HepG2 (cell line): ENCODE data around the gene VTI1B. TPM values are rescaled to one million over a fixed set of nuclear protein-coding genes. Genes with fewer than 3 reads are reported as not detected.
A peak's percentile ranks its signal among the peaks of the same experiment; 100 is the strongest.

Experiments
- AGO1 ChIP-seq: fragments of 200-400 bp; formaldehyde crosslinking; IDR thresholded peaks from 2 replicates; pipeline ENCODE4 v1.6.1; 2017; ENCODE audit warnings: mild to moderate bottlenecking, low read depth, low read length, moderate library complexity; ENCODE audit not compliant: poor library complexity, severe bottlenecking
- CSRNP1 ChIP-seq: sonication (generic); formaldehyde crosslinking; IDR thresholded peaks from 2 replicates; pipeline ENCODE4 v1.8.1; 2023; ENCODE audit warnings: mild to moderate bottlenecking, missing genetic modification reagents
- ERF ChIP-seq: IDR thresholded peaks from 2 replicates; pipeline ENCODE4 v1.6.1; 2018; ENCODE audit warnings: missing biosample characterization, missing genetic modification reagents
- FOXK2 ChIP-seq: fragments of 450-650 bp; IDR thresholded peaks from 2 replicates; pipeline ENCODE4 v1.6.1; 2016
- HNF4A ChIP-seq: sonication (generic); formaldehyde crosslinking; IDR thresholded peaks from 2 replicates; pipeline ENCODE4 v1.4.0; 2020; ENCODE audit warnings: missing genetic modification reagents
- MAX ChIP-seq: IDR thresholded peaks from 2 replicates; pipeline ENCODE4 v1.6.1; 2012; ENCODE audit warnings: inconsistent platforms
- MEF2D ChIP-seq: sonication (generic); formaldehyde crosslinking; IDR thresholded peaks from 2 replicates; pipeline ENCODE4 v1.5.1; 2020; ENCODE audit warnings: mild to moderate bottlenecking, missing genetic modification reagents
- PPARG ChIP-seq: conservative IDR thresholded peaks from 2 replicates; pipeline ENCODE4 v1.6.1; 2016; ENCODE audit warnings: missing biosample characterization, missing genetic modification reagents
- PTBP1 ChIP-seq: fragments of 200-400 bp; formaldehyde crosslinking; IDR thresholded peaks from 2 replicates; pipeline ENCODE4 v1.6.1; 2018; ENCODE audit warnings: low read length, low read depth; ENCODE audit not compliant: poor library complexity, severe bottlenecking
- RAD51 ChIP-seq: fragments of 450-650 bp; IDR thresholded peaks from 2 replicates; pipeline ENCODE4 v1.6.1; 2016; ENCODE audit warnings: borderline replicate concordance
- RBM22 ChIP-seq: fragments of 200-400 bp; formaldehyde crosslinking; optimal IDR thresholded peaks from 2 replicates; pipeline ENCODE3; 2017; ENCODE audit warnings: mild to moderate bottlenecking, low read length, moderate library complexity
- SIX4 ChIP-seq: sonication (generic); formaldehyde crosslinking; IDR thresholded peaks from 2 replicates; pipeline ENCODE4 v1.4.0; 2020; ENCODE audit warnings: missing genetic modification reagents
- SKIL ChIP-seq: sonication (generic); formaldehyde crosslinking; IDR thresholded peaks from 2 replicates; pipeline ENCODE4 v1.8.0; 2022; ENCODE audit warnings: missing genetic modification reagents, mild to moderate bottlenecking, moderate library complexity, borderline replicate concordance
- SP4 ChIP-seq: sonication (generic); formaldehyde crosslinking; IDR thresholded peaks from 2 replicates; pipeline ENCODE4 v1.8.1; 2023; ENCODE audit warnings: mild to moderate bottlenecking, missing genetic modification reagents
- TOE1 ChIP-seq: sonication (generic); formaldehyde crosslinking; IDR thresholded peaks from 2 replicates; pipeline ENCODE4 v1.4.0; 2020; ENCODE audit warnings: mild to moderate bottlenecking, missing genetic modification reagents
- ZBTB2 ChIP-seq: sonication (generic); formaldehyde crosslinking; IDR thresholded peaks from 2 replicates; pipeline ENCODE4 v1.8.0; 2022; ENCODE audit warnings: low read depth, missing genetic modification reagents
- ZBTB4 ChIP-seq: sonication (generic); formaldehyde crosslinking; IDR thresholded peaks from 2 replicates; pipeline ENCODE4 v1.4.0; 2020; ENCODE audit warnings: missing genetic modification reagents, mild to moderate bottlenecking, borderline replicate concordance
- ZFP36L1 ChIP-seq: sonication (generic); formaldehyde crosslinking; IDR thresholded peaks from 2 replicates; pipeline ENCODE4 v1.8.0; 2022; ENCODE audit warnings: mild to moderate bottlenecking, missing genetic modification reagents, moderate library complexity
- ZIK1 ChIP-seq: sonication (generic); formaldehyde crosslinking; IDR thresholded peaks from 2 replicates; pipeline ENCODE4 v1.5.0; 2020; ENCODE audit warnings: mild to moderate bottlenecking, low read depth, missing genetic modification reagents, borderline replicate concordance
- ZMAT3 ChIP-seq: sonication (generic); formaldehyde crosslinking; conservative IDR thresholded peaks from 2 replicates; pipeline ENCODE4 v1.7.0; 2021; ENCODE audit warnings: missing genetic modification reagents
- ZNF235 ChIP-seq: sonication (generic); formaldehyde crosslinking; IDR thresholded peaks from 2 replicates; pipeline ENCODE4 v1.8.1; 2023; ENCODE audit warnings: mild to moderate bottlenecking, missing genetic modification reagents, borderline replicate concordance
- ZNF251 ChIP-seq: sonication (generic); formaldehyde crosslinking; IDR thresholded peaks from 2 replicates; pipeline ENCODE4 v1.9.0; 2021; ENCODE audit warnings: mild to moderate bottlenecking, missing genetic modification reagents
- ZNF878 ChIP-seq: sonication (generic); formaldehyde crosslinking; IDR thresholded peaks from 2 replicates; pipeline ENCODE4 v1.8.1; 2023; ENCODE audit warnings: mild to moderate bottlenecking, missing genetic modification reagents, moderate library complexity
- polyA plus RNA-seq, 8 experiments: library from polyadenylated mRNA; depleted of rRNA in 3 of 8; stranded (reverse) in 7 of 8; unstranded in 1 of 8; fragments of >200 nt; fragmentation: Illumina TruSeq in 4 of 8; extraction: Trizol in 4 of 8; gene quantifications; 2 replicates each; pipeline versions ENCODE4 v1.2.1 to v1.2.3, GENCODE V29; 2011 to 2016; ENCODE audit warnings: low read depth in 4 of 8, missing spikeins in 1 of 8, mixed read lengths in 1 of 8; ENCODE audit not compliant: insufficient read depth in 1 of 8
- total RNA-seq, 5 experiments: library from RNA; depleted of rRNA; stranded (reverse); fragments of >200 nt; fragmentation: Illumina TruSeq; extraction: Trizol; gene quantifications; 2 replicates each; pipeline ENCODE4 v1.2.3, GENCODE V29; 2016; ENCODE audit warnings: low read depth in 1 of 5

Gene VTI1B
- total and polyA plus RNA-seq, 2 of the 13 experiments (the other 11 are each of a cell fraction or from before 2014, with no cell fraction given), result 39.0 to 103 TPM

GRCh38 chr14:67694791-67695393 is 20.5 kb upstream of the VTI1B start (continued):
- TF ChIP-seq SP4 (CRISPR knock-in tag) (0 out of 2 replicates have a peak, but pooled peaks have one; percentile 8), ZIK1 (CRISPR knock-in tag) (no peak), PTBP1 (no peak), CSRNP1 (no peak), RAD51 (no peak), ZBTB4 (CRISPR knock-in tag) (no peak), ZBTB2 (CRISPR knock-in tag) (no peak), TOE1 (CRISPR knock-in tag) (no peak), HNF4A (no peak), ZMAT3 (CRISPR knock-in tag) (no peak), RBM22 (no peak), ZNF235 (CRISPR knock-in tag) (no peak), ZFP36L1 (CRISPR knock-in tag) (no peak), SIX4 (CRISPR knock-in tag) (no peak), MAX (no peak; the same call in 1 of the 2 replicates), ZNF251 (no peak), MEF2D (no peak), FOXK2 (no peak), PPARG (CRISPR knock-in tag) (no peak), SKIL (CRISPR knock-in tag) (no peak), ZNF878 (CRISPR knock-in tag) (0 out of 2 replicates have a peak, but pooled peaks have one; percentile 41), AGO1 (no peak), ERF (no peak)
